Activated CD8-positive, alpha-beta memory T cell treated with anti-CD3 and anti-CD28 coated beads, Interleukin-2, amount 50 U/mL, for 1 hour (primary cell): ENCODE measurements around the gene ATP6V1A.

Source experiments
- DNase-seq: peaks from one replicate; pipeline ENCODE4 v3.0.0-alpha.2; 2020; ENCODE audit errors: extremely low read depth

The ATP6V1A gene

GRCh38 chr3:113746548-113747282 lies at the start of gene ATP6V1A:
Gene ATP6V1A, plus strand, starts transcription at chr3:113747035. Its CDS starts 31,719 bp downstream, at chr3:113778754.
- DNase-seq: peak; percentile 62

GRCh38 chr3:113697500-113698090 lies 49.2 kb upstream of the ATP6V1A start:
- DNase-seq: no peak

DNA sequence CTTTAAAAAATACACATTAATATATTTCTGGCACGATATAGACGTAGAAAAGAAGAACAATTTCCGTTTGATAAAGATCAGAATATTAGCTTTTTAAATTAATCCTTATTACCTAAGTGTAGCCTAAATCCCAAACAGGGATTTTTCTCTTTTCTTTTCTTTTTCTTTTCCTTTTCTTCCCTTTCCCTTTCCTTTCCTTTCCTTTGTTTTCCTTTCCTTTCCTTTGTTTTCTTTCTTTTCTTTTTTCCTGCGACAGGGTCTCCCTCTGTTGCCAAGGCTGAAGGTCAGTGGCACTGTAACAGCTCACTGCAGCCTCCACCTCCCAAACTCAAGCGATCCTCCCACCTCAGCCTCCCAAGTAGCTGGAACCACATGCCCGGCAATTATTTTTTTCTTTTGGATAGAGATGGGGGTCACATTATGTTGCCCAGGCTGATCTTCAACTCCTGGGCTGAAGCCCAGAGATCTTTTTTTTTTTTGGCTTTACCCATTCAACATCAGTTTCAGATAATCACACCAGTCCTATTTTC lies 48.6 kb upstream of the ATP6V1A start:
- no peak for DNase-seq

DNA sequence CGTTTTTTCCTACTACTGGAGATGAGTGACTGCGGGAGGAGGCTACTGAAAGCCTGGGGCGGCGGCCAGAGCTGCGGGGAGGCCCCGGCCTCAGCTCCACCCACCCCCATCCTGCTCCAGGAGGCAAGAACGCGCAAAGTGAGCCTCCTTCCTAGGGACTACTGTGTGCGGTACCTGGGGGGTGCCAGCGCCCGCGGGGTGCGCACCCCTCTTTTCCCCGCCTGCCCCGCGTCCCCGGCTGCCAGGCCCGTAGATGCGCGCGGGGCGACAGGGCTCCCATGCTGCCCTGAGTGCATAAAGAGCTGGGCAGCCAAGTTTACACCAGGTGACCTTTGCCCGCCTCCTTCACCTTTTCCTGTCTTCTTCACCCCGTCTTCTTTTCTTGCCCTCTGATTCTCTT lies 47.9 kb upstream of the ATP6V1A start:
- no peak for DNase-seq

DNA sequence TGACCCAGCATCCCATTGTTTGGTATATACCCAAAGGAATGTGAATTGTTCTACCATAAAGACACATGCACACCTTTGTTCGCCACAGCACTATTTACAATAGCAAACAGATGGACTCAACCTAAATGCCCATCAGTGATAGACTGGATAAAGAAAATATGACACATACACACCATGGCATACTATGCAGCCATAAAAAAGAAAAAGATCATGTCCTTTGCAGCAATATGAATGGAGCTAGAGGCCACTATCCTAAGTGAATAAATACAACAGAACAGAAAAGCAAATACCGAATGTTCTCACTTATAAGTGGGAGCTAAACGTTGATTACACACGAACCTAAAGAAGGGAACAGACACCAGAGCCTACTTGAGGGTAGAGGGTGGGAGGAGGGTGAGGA lies 39.0 kb upstream of the ATP6V1A start:
- no peak for DNase-seq

DNA sequence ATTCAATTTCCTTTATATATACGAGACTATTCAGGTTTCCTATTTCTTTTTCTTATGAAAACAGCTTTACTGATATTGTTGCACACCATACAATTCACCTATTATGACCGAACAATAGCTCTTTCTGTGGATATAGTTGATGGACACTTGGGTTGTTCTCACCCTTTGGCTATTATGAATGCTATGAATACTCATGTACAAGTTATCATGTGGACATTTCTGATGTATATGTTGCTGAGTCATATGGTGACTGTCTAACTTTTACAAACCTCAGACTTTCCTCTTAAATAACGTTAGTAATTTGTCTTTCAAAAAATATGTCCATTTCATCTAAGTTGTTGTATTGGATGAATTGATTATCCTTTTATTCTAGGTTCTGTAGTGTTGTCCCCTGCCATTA lies 34.7 kb upstream of the ATP6V1A start:
- DNase-seq: no peak

GRCh38 chr3:113714702-113715101 lies 32.1 kb upstream of the ATP6V1A start:
- DNase-seq: no peak

DNA sequence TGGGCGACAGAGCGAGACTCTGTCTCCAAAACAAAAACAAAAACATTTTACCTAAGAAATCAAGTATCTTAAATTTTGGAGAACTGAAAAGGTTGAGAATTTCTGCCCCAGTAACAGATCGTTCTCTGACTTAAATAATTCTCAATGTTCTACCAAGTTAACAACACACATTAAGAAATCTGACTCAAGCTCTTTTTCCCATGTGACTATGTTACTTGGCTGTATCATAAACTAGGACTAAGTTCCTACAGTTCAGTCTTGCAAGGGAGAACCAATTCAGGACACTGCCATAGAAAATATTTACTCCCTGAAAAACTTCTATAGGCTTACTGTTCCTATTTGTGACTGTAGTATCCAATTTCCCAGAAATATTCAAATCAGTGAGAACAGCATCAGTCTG lies 29.5 kb upstream of the ATP6V1A start:
- no peak for DNase-seq

- DNase-seq: no peak
These were observed 29.0 kb upstream of the ATP6V1A start for GRCh38 chr3:113717818-113718217.

DNA sequence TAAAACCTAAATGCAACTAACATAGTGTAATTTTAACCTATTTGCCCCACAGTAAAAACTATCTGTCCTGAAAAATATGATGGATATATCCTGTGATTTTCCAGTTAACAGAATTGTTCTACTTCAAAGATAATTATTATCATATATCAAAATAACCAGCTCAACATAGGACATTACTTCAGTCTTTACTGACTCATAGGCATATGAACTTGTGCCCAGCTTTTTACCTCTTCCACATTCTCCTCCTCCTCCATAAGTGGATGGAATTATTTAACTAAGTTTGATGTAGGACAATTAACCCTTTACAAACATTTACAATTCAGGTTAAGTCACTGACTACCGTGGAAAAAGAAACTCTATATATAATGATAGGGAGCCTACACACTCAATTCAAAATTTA lies 27.5 kb upstream of the ATP6V1A start:
- DNase-seq: no peak

DNA sequence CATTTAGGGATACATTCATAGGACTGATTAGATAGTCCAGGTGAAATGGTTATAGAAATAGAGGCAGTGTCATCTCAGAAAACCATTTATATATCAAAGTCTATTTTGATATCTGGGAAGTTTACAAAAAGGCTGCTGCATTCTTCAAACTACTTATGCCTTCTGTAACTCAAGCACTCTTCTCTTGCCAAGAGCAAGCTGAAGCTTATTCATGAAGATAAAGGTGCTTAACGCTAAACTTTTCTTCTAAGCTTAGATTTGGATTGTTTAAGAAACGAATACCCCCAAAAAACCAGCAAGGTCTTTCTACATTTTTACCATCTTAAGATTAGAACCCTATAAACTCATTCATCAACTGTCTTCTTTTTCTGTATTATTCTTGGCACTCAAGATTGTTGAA lies 27.1 kb upstream of the ATP6V1A start:
- no peak for DNase-seq

DNA sequence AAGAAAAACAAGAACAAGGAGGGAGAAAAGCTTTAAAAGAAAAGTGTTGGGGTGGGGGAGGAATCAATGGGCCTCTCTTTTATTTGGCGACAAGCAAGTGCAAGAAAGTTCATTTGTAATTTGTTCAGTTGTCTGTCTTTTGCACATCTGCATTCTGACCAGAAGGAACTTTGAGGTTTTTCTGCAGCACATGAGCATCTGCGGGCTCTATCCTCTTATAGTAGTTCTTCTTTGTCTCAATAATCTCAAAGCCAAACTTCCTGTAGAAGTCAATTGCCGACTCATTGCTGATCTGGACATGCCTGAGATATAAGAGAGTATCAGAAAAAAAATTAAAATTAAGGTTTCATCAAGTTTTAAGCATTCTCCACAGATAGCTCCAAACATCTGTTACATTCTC lies 25.2 kb upstream of the ATP6V1A start:
- no peak for DNase-seq

- DNase-seq: no peak
These were observed 18.2 kb upstream of the ATP6V1A start for GRCh38 chr3:113728661-113729060.

GRCh38 chr3:113730550-113730949 lies 16.3 kb upstream of the ATP6V1A start:
- DNase-seq: no peak

DNA sequence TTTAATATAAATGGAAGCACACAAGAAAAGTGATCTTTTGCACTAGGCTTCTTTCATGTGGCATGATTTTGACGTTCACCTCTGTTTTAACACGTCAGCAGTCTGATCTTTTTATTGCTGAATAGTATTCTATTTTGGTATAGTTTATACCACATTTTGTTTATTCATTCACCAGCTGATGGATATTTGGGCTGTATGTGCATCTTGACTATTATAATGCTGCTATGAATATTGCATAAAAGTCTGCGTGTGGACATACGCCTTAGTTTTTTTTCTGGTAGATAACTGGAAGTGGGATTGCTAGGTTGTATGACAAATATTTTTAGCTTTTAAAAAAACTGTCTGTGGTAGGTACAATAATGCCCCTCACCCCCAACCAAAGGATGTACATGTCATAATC lies 15.1 kb upstream of the ATP6V1A start:
- no peak for DNase-seq

DNA sequence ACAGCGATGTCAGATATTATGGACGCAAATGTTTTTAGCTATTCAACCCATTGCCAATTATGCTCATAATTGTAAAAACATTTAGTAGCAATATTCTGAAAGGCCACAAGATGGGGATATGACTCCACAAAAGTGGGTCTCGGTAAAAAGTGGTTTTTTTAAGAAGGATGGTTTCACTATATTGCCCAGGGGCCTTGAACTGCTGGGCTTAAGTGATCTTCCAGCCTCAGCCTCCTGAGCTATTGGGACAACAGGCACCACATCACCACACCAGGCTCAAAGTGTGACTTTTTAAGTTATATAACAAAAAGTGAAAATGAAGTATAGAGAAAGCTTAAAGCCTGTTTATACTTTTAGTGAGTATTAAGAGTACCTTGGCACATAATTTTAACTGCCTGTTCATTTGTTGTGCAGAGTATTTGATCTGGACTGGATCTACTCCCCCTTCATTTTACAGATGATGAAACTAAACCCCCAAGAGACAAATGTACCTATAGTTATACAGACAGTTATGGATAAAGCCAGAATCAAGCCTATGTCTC lies 10.2 kb upstream of the ATP6V1A start:
- no peak for DNase-seq

GRCh38 chr3:113741086-113741485 lies 5.7 kb upstream of the ATP6V1A start:
- DNase-seq: no peak

DNA sequence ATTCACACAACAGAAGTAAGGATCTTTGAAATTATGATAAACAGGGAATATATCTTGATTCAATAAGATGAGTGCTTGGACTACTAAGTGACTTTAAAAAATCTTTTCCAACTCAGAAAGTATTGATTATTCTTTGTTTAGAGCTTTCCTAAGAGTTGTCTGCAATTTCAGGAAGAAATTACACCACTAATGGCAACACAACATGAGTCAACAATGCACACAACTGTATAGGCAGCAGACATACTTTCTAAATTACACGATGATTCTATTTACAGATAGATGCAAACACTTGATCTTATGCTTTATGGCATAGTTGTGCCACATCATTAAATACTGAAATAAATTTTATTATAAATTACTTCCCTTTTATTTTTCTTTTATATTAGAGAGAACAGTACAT lies 5.2 kb upstream of the ATP6V1A start:
- no peak for DNase-seq

DNA sequence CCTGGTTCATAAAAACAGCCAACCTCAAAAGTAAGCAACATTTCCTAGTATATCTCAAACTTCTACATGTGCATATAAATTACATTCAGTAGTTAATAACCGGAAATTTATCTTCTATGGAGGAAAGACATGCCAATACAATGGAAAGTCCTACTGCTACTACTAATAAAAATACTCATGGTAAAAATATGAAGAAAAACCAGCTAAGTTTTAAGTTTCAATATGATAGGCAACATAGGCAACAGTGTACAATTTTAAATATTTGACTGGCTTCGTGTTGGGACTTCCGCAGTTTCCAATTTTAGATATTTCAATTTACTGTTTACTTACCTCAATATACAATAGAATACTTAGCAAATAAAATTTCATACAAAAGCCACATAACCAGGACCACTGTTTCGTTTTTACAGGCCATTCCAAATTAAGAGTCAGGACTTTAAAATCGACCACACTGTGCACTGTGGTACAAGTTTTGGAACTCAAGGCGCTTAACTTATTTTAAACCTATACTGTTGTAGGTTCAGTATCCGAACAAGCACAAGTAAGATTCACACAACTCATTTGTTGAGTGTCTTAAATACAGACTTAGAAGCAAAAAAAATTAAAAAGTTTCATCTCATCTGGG lies 3.7 kb upstream of the ATP6V1A start:
- no peak for DNase-seq

- DNase-seq: peak; percentile 77
These were observed 1.7 kb upstream of the ATP6V1A start for GRCh38 chr3:113744941-113745755.

GRCh38 chr3:113745756-113746547 lies 883 bp upstream of the ATP6V1A start, which contains the start of gene NAA50:
Gene NAA50, minus strand, starts transcription at chr3:113746249. Its CDS starts 300 bp downstream, at chr3:113745949.
- peak; percentile 85 for DNase-seq
